ENCODE measurements around the gene PCDHGA1. TPM values are rescaled to one million over a fixed set of nuclear protein-coding genes. Genes with fewer than 3 reads are reported as not detected.
A peak's percentile ranks its signal among the peaks of the same experiment; 100 is the strongest.

The PCDHGA1 gene
- total and polyA plus RNA-seq, 2 of the 4 experiments (the other 2 are of a cell fraction), result 0.90 to 0.92 TPM

DNA sequence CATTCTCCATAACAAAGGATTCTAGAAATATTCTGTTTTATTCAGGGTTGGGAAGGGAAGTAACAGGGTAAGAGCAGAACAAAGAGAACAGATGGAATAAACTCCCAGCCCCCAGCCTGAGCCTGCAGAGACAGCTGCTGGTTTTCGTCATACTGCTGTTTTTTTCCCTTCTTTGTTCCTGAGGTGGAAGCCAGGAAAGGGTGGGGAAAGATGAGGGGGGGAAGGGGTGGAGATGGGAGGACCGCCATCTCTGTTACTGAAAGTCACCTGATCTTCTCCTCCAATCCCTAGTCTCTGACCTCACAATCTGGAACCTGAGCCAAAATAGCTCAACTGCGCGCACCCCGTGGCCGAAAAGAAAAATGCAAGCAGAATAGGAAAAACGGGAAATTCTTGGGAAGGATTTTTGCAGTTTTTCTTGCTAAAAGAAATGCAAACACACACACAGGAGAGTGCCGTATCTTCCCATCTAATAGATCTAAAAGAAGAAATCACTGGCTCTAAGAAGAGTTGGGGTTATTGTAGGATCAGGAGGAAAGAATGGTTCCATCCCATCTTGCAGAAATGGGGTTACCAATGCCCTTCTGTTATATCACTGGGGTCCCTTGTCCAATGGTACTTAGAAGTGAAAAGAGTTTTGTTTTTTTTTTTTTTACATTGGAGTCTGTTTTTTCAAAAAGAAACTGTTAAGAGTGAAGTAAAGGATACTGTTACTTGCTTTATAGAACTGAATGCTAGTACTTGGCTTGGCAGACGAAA lies 230.6 kb downstream of the PCDHGA1 start:
- Histone ChIP-seq H4K91ac (ENCODE audit: insufficient read depth, low read depth, low read length) (peak overlapping the region; percentile 2; the same call in 1 of the 2 replicates), H3K4me1 (ENCODE audit: control insufficient read depth, insufficient read depth, low read length) (peaks cover 7% of the 10 kb centered on the region), H3K4me3 (ENCODE audit: insufficient read depth, low read depth, low read length) (no peak overlapping the region), H2BK120ac (ENCODE audit: low read depth, low read length) (peak overlapping the region; percentile 42; the same call in 1 of the 2 replicates), H2BK15ac (ENCODE audit: low read depth, low read length) (no peak overlapping the region), H2AFZ (replicated peaks; ENCODE audit: low read length, poor library complexity) (peak overlapping the region; percentile 69), H3K27me3 (ENCODE audit: control insufficient read depth, insufficient read depth, low read length) (no peaks in the 10 kb centered on the region), H3K4me2 (ENCODE audit: low read depth, low read length) (peak overlapping the region; percentile 43), H4K5ac (ENCODE audit: low read depth, low read length) (peak overlapping the region; percentile 31), H3K79me1 (ENCODE audit: low read depth in 1 of 2, low read length in 2 of 2) (peaks cover 5 to 15% of the 10 kb centered on the region in 2 experiments), H2BK20ac (ENCODE audit: low read depth, low read length) (no peak overlapping the region), H2AK9ac (replicated peaks; ENCODE audit: low read depth, low read length, poor library complexity) (no peak overlapping the region), H3K18ac (ENCODE audit: low read depth, low read length) (peak overlapping the region; percentile 45), H3K9ac (ENCODE audit: low read depth, low read length) (peak overlapping the region; percentile 69), H4K20me1 (ENCODE audit: insufficient read depth, low read length) (no peaks in the 10 kb centered on the region), H2BK5ac (ENCODE audit: low read depth, low read length, poor library complexity, severe bottlenecking) (peak overlapping the region; percentile 94), H3K36me3 (ENCODE audit: control insufficient read depth, insufficient read depth, low read length) (no peaks in the 10 kb centered on the region), H3K9me1 (ENCODE audit: insufficient read depth, low read length) (no peaks in the 10 kb centered on the region), H3K9me3 (ENCODE audit: control insufficient read depth, insufficient read depth, low read length) (no peaks in the 10 kb centered on the region), H3K23ac (ENCODE audit: low read depth, low read length) (peak overlapping the region; percentile 19; the same call in 1 of the 2 replicates), H2AK5ac (ENCODE audit: low read depth, low read length) (no peak overlapping the region), H4K8ac (ENCODE audit: low read depth in 2 of 2, low read length in 2 of 2) (peak overlapping the region; percentile 59 to 78), H3K4ac (ENCODE audit: low read depth, low read length) (peak overlapping the region; percentile 42), H3K14ac (replicated peaks; ENCODE audit: low read depth, low read length) (no peak overlapping the region), H3K56ac (ENCODE audit: extremely low read depth, insufficient read depth, low read length) (peak overlapping the region; percentile 71), H3K27ac (ENCODE audit: insufficient read depth, low read length) (peak overlapping the region; percentile 95; the same call in 1 of the 2 replicates)
- WGBS, 2 experiments (ENCODE audit: extremely low coverage in 2 of 2, insufficient read length in 1 of 2), result no CpG with 5 or more reads among the region's 9 CpGs
- CTCF ChIA-PET, result interaction anchor here (0.6 to 2.0 kb wide), 9 partner anchors 10 to 337 kb away, joined by 3 to 10 read pairs (median 3); partner anchors contain the start of genes PCDHB14, PCDHGA10, PCDHGA11 and PCDHGA6
- ATAC-seq (ENCODE audit: low read depth) (peak; percentile 69), DNase-seq (peak; percentile 98)
- TF ChIP-seq POLR2A (IDR thresholded peaks at IDR 0.05; ENCODE audit: low read depth, low read length), result peak; percentile 30; the same call in 1 of the 2 replicates
- peak; percentile 98 for TF ChIP-seq RAD21 (IDR thresholded peaks at IDR 0.05; ENCODE audit: low read length)
- peak; percentile 100 for TF ChIP-seq SMC3 (IDR thresholded peaks at IDR 0.05; ENCODE audit: low read depth, low read length)
- TF ChIP-seq FOS (IDR thresholded peaks at IDR 0.05; ENCODE audit: low read depth, low read length), result no peak
- TF ChIP-seq, protein P1, sequence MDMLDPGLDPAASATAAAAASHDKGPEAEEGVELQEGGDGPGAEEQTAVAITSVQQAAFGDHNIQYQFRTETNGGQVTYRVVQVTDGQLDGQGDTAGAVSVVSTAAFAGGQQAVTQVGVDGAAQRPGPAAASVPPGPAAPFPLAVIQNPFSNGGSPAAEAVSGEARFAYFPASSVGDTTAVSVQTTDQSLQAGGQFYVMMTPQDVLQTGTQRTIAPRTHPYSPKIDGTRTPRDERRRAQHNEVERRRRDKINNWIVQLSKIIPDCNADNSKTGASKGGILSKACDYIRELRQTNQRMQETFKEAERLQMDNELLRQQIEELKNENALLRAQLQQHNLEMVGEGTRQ (IDR thresholded peaks at IDR 0.05; ENCODE audit: low read depth, low read length), result peak; percentile 94
- no peak for TF ChIP-seq RCOR1 (IDR thresholded peaks at IDR 0.05; ENCODE audit: insufficient replicate concordance, low read length)
- peak; percentile 69; the same call in 1 of the 2 replicates for TF ChIP-seq MAZ (IDR thresholded peaks at IDR 0.05; ENCODE audit: borderline replicate concordance, low read depth, low read length)
- TF ChIP-seq, protein P2, sequence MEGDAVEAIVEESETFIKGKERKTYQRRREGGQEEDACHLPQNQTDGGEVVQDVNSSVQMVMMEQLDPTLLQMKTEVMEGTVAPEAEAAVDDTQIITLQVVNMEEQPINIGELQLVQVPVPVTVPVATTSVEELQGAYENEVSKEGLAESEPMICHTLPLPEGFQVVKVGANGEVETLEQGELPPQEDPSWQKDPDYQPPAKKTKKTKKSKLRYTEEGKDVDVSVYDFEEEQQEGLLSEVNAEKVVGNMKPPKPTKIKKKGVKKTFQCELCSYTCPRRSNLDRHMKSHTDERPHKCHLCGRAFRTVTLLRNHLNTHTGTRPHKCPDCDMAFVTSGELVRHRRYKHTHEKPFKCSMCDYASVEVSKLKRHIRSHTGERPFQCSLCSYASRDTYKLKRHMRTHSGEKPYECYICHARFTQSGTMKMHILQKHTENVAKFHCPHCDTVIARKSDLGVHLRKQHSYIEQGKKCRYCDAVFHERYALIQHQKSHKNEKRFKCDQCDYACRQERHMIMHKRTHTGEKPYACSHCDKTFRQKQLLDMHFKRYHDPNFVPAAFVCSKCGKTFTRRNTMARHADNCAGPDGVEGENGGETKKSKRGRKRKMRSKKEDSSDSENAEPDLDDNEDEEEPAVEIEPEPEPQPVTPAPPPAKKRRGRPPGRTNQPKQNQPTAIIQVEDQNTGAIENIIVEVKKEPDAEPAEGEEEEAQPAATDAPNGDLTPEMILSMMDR (conservative IDR thresholded peaks at IDR 0.05; ENCODE audit: low read depth, low read length), result peak; percentile 99
- peak; percentile 66 for TF ChIP-seq CEBPB (IDR thresholded peaks at IDR 0.05; ENCODE audit: low read depth, low read length)
- no peak for TF ChIP-seq CHD1 (IDR thresholded peaks at IDR 0.05; ENCODE audit: low read depth, low read length)
- in situ Hi-C loops (cut with MboI; ENCODE audit: low sequenced_read_pairs) (loop anchor here (5.0 to 10.0 kb wide), 3 partner anchors 144 to 326 kb away; partner anchors contain the start of gene PCDHGB7), intact Hi-C loops (cut with micrococcal nuclease) (loop anchor here (1.0 to 5.0 kb wide), 3 partner anchors 144 to 469 kb away; partner anchors contain the start of genes PCDHB2, PCDHGB3 and PCDHGB7), dilution Hi-C loops (cut with HindIII; ENCODE audit: low sequenced_read_pairs, unreplicated experiment) (no loop called here)
- no TSS peak for BruUV-seq (replicated peaks)
- POLR2A ChIA-PET (ENCODE audit: unreplicated experiment), result interaction anchor here (1.2 kb wide), 1 partner anchor 153 kb away, joined by 4 read pairs; the partner anchor contains the start of gene PCDHGB6
